Esophagus muscularis mucosa (tissue), 4 donors: ENCODE data around the gene TENT5C. TPM values are rescaled to one million over a fixed set of nuclear protein-coding genes. Genes with fewer than 3 reads are reported as not detected.

Experiments used
- DNase-seq: peaks from one replicate; pipeline ENCODE4 v3.0.0-alpha.2; 2017; ENCODE audit errors: extremely low spot score
- H3K27ac ChIP-seq, 4 donors: fragments of 200-600 bp; sonication (generic); replicated peaks in 1 of 4; 1 replicate in 3 of 4; 2 replicates in 1 of 4; pipeline ENCODE4 v1.5.1; 2016 to 2019; ENCODE audit warnings: mild to moderate bottlenecking in 1 of 4
- H3K27me3 ChIP-seq, 4 donors: fragments of 200-600 bp; sonication (generic); one replicate each; pipeline versions ENCODE4 v1.5.1 to v1.6.0; 2016 to 2019
- H3K36me3 ChIP-seq, 4 donors: fragments of 200-600 bp; sonication (generic); one replicate each; pipeline ENCODE4 v1.5.1; 2016 to 2019
- H3K4me1 ChIP-seq, 4 donors: fragments of 200-600 bp; sonication (generic); one replicate each; pipeline ENCODE4 v1.5.1; 2016 to 2019
- H3K4me3 ChIP-seq, 4 donors: fragments of 200-600 bp; sonication (generic); 1 replicate in 2 of 4; 2 replicates in 2 of 4; pipeline ENCODE4 v1.5.1; 2016 to 2019; ENCODE audit warnings: mild to moderate bottlenecking in 4 of 4, moderate library complexity in 1 of 4
- H3K9me3 ChIP-seq, 4 donors: fragments of 200-600 bp; sonication (generic); 1 replicate in 3 of 4; 2 replicates in 1 of 4; pipeline ENCODE4 v1.5.1; 2016 to 2019
- EP300 ChIP-seq: sonication (generic); formaldehyde crosslinking; IDR thresholded peaks from one replicate; pipeline ENCODE4 v1.6.1; 2017; ENCODE audit warnings: antibody characterized with exemption
- POLR2A ChIP-seq: fragments of 450-650 bp; IDR thresholded peaks from one replicate; pipeline ENCODE4 v1.6.1; 2017; ENCODE audit warnings: antibody characterized with exemption, moderate library complexity, mild to moderate bottlenecking, low read depth
- POLR2AphosphoS5 ChIP-seq, 2 donors: sonication (generic); formaldehyde crosslinking; IDR thresholded peaks; one replicate each; pipeline ENCODE4 v1.6.1; 2017; ENCODE audit warnings: antibody characterized with exemption in 2 of 2
- WGBS: methylation state at CpG from one replicate; pipeline ENCODE4 v1.1.5; 2018; 5-methylcytosine and 5-hydroxymethylcytosine counted together
- intact Hi-C: fragments of 100-400 bp; cut with DNase I; formaldehyde crosslinking; loops from one replicate; pipeline ENCODE4 v1.15.1; 2023
- total RNA-seq, 4 donors: library from RNA; depleted of rRNA; stranded (reverse); fragments of >200 nt; gene quantifications; one replicate each; pipeline versions ENCODE4 v1.1.0 to v1.2.1, GENCODE V29; 2016
- TF ChIP-seq, protein P1 (sequence below), 3 experiments: fragments of 200-600 bp in 2 of 3; fragments of 450-650 bp in 1 of 3; sonication (generic) in 2 of 3; IDR thresholded peaks; one replicate each; pipeline ENCODE4 v1.5.1; 2017 to 2019; ENCODE audit warnings: antibody characterized with exemption in 3 of 3, mild to moderate bottlenecking in 2 of 3, moderate library complexity in 1 of 3

The TENT5C gene
- total RNA-seq, 4 donors from 2014 or later: 0.92 to 6.8 (median 2.5) TPM

DNA sequence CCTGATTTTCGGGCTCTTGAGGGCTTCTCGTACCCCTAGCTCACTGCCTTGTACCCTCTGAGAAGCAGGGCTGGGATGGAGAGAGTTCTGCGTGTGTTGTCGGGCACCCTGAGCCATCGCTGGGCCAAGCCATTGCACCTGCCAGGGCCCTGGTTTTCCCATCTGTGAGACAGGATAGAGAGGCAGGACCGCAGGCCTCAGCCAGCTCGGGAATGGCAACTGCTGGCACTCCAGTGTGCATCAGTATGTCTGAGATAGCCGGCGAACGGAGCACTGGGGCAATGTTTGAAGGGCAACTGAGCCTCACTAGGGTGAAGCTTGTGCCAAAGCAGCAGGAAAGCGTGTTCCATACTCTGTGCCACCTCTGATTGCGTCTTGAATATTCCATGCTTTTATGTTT lies 66.9 kb downstream of the TENT5C start:
- Histone ChIP-seq H3K27me3 (no peaks in the 10 kb centered on the region), H3K9me3 (no peaks in the 10 kb centered on the region), H3K36me3 (no peaks in the 10 kb centered on the region), H3K4me3 (no peak overlapping the region), H3K4me1 (peaks cover 9 to 23% (median 12%) of the 10 kb centered on the region in 4 donors), H3K27ac (no peak overlapping the region)
- TF ChIP-seq, protein P1, sequence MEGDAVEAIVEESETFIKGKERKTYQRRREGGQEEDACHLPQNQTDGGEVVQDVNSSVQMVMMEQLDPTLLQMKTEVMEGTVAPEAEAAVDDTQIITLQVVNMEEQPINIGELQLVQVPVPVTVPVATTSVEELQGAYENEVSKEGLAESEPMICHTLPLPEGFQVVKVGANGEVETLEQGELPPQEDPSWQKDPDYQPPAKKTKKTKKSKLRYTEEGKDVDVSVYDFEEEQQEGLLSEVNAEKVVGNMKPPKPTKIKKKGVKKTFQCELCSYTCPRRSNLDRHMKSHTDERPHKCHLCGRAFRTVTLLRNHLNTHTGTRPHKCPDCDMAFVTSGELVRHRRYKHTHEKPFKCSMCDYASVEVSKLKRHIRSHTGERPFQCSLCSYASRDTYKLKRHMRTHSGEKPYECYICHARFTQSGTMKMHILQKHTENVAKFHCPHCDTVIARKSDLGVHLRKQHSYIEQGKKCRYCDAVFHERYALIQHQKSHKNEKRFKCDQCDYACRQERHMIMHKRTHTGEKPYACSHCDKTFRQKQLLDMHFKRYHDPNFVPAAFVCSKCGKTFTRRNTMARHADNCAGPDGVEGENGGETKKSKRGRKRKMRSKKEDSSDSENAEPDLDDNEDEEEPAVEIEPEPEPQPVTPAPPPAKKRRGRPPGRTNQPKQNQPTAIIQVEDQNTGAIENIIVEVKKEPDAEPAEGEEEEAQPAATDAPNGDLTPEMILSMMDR (IDR thresholded peaks at IDR 0.05): no peak
- no peak for TF ChIP-seq POLR2A
- TF ChIP-seq POLR2AphosphoS5 (IDR thresholded peaks at IDR 0.05): no peak
- TF ChIP-seq EP300: no peak
- intact Hi-C loops: no loop called here
- 97% methylated on average over 10 of the region's 12 CpGs for WGBS
- no peak for DNase-seq

DNA sequence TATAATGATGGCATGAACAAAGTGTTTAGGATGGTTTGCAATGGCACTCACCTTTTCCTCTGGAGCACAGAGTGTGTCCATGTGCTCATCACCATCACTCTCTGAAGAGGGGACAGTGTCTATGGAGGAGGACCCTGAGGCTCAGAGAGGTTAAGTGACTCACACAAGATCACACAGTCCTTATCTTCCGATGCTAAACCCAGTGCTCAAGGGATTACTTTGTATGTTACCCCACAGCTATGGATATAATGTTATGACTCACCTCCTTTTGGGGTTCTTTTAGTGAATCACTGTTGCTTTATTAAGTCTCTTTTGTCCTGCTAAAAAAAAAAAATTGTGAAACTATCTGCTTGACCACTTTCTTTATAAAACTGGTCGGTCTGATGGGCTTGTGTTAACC lies 67.6 kb downstream of the TENT5C start:
- Histone ChIP-seq H3K4me3 (no peak overlapping the region), H3K36me3 (no peaks in the 10 kb centered on the region), H3K27ac (no peak overlapping the region), H3K9me3 (no peaks in the 10 kb centered on the region), H3K27me3 (no peaks in the 10 kb centered on the region), H3K4me1 (peaks cover 10 to 30% (median 14%) of the 10 kb centered on the region in 4 donors)
- 84% methylated on average over 2 of the region's 2 CpGs for WGBS
- intact Hi-C loops: no loop called here
- no peak for DNase-seq
- TF ChIP-seq EP300: no peak
- TF ChIP-seq, protein P1 (IDR thresholded peaks at IDR 0.05): no peak
- no peak for TF ChIP-seq POLR2AphosphoS5 (IDR thresholded peaks at IDR 0.05)
- no peak for TF ChIP-seq POLR2A

DNA sequence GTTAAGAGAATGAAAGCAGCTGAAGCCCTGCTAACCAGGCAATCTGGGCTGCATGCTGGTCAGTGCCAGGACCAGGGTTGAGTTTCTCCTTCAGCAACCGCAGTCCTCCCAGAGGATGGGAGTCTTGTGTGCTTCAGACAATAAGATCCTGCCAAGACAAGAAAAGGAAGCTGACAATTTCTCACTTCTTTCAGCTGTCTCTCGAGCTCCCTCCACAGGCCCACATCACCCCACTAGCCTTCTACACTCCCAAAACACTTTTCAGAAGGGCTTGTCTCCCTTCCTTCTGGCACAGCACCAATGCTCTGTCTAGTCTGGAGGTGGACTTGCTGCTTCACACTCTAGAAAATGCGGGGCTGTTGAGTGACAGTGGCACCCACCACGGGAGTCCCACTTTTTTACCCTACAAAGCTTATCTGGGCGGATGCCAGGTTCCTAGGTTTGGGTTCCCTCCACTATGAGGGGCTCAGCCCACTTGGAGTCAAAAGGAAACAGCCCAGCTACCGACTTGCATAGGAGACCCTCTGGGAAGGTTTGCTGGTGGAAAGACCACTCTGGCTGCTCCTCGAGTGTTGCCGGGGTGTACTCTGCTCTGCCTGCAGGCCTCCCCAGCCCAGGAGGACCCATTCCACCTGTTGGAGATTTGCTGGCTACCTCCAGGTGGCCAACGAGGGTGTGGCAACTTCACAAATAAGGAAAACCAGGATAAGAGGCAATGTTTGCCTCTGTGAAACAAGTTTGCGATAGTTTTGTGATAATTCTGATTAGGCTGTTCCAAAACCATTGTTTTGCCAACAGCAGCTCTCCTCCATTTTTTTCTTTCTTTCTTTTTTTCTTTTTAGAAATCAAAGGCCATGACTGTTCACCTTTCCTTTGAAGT lies 68.9 kb downstream of the TENT5C start:
- no peak for DNase-seq
- intact Hi-C loops: no loop called here
- no peak overlapping the region for H3K27ac ChIP-seq
- no peak for TF ChIP-seq POLR2A
- TF ChIP-seq, protein P1 (IDR thresholded peaks at IDR 0.05): no peak
- no peak for TF ChIP-seq EP300
- no peak for TF ChIP-seq POLR2AphosphoS5 (IDR thresholded peaks at IDR 0.05)
- no peak overlapping the region for H3K4me3 ChIP-seq
- WGBS: 80% methylated on average over 10 of the region's 10 CpGs
- no peaks in the 10 kb centered on the region for H3K36me3 ChIP-seq
- H3K9me3 ChIP-seq: no peaks in the 10 kb centered on the region
- H3K27me3 ChIP-seq: no peaks in the 10 kb centered on the region
- H3K4me1 ChIP-seq: peaks cover 15 to 35% (median 16%) of the 10 kb centered on the region in 4 donors

DNA sequence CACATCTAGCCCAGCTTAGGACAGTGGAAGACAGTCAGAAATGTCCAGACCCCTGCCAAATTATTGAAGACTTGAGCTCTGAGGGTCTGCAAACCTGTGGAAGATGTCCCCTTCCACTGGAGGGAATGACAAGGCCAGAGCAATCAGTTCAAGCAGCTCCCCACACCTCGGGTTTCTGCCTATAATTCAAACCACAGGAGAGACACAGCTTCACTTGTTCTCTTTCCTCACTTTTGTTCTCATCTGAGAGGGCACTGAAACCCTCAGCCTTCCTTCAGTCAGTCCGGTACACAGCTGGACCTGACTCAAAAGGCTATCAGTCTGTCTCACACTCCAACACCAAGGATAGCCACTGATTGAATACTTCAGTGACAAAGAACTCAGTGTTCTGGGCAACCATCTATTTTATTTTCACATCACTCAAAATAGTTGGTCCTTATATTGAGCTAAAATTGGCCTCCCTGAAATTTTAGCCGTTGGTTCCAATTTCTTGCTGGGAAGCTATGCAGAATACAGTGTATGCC lies 70.1 kb downstream of the TENT5C start:
- Histone ChIP-seq H3K27ac (no peak overlapping the region), H3K4me1 (peaks cover 15 to 39% (median 16%) of the 10 kb centered on the region in 4 donors)
- intact Hi-C loops: no loop called here

More for the DNA sequence above, 70.1 kb downstream of the TENT5C start:
- Histone ChIP-seq H3K36me3 (no peaks in the 10 kb centered on the region), H3K27me3 (no peaks in the 10 kb centered on the region), H3K4me3 (no peak overlapping the region), H3K9me3 (no peaks in the 10 kb centered on the region)
- no peak for DNase-seq
- TF ChIP-seq EP300: no peak
- TF ChIP-seq POLR2A: no peak
- no peak for TF ChIP-seq POLR2AphosphoS5 (IDR thresholded peaks at IDR 0.05)
- TF ChIP-seq, protein P1 (IDR thresholded peaks at IDR 0.05): no peak
- 67% methylated on average over 3 of the region's 3 CpGs for WGBS
